Parathyroid adenoma (tissue), 2 donors: ENCODE results near the gene CTDP1.

Experiments
- H2AFZ ChIP-seq: fragments of 300-600 bp; sonication (generic); one replicate; pipeline ENCODE4 v1.7.0; 2017; ENCODE audit warnings: antibody characterized with exemption, mild to moderate bottlenecking
- H3K27ac ChIP-seq: fragments of 300-600 bp; sonication (generic); one replicate; pipeline ENCODE4 v1.7.0; 2017
- H3K27me3 ChIP-seq: fragments of 300-600 bp; sonication (generic); one replicate; pipeline ENCODE4 v1.7.0; 2017; ENCODE audit warnings: low read length; ENCODE audit not compliant: control insufficient read depth, insufficient read depth
- H3K36me3 ChIP-seq: fragments of 300-600 bp; sonication (generic); one replicate; pipeline ENCODE4 v1.7.0; 2017; ENCODE audit warnings: low read length; ENCODE audit not compliant: control insufficient read depth, insufficient read depth
- H3K4me1 ChIP-seq: fragments of 300-600 bp; sonication (generic); one replicate; pipeline ENCODE4 v1.7.0; 2017; ENCODE audit warnings: control low read depth
- H3K4me2 ChIP-seq: fragments of 300-600 bp; sonication (generic); one replicate; pipeline ENCODE4 v1.7.0; 2017; ENCODE audit warnings: low read length
- H3K4me3 ChIP-seq: fragments of 300-600 bp; sonication (generic); one replicate; pipeline ENCODE4 v1.7.0; 2017; ENCODE audit warnings: low read depth, low read length
- H3K79me2 ChIP-seq: fragments of 300-600 bp; sonication (generic); one replicate; pipeline ENCODE4 v1.7.0; 2017; ENCODE audit warnings: control low read depth
- H3K9ac ChIP-seq: fragments of 300-600 bp; sonication (generic); one replicate; pipeline ENCODE4 v1.7.0; 2017; ENCODE audit warnings: mild to moderate bottlenecking
- H3K9me3 ChIP-seq: fragments of 300-600 bp; sonication (generic); one replicate; pipeline ENCODE4 v1.7.0; 2017; ENCODE audit warnings: low read length; ENCODE audit not compliant: control insufficient read depth
- CTCF ChIP-seq: fragments of 300-600 bp; sonication (generic); IDR thresholded peaks from one replicate; pipeline ENCODE4 v1.7.0; 2017; ENCODE audit warnings: antibody characterized with exemption, mild to moderate bottlenecking
- donor health status: primary hyperparathyroidism.

The CTDP1 gene

DNA sequence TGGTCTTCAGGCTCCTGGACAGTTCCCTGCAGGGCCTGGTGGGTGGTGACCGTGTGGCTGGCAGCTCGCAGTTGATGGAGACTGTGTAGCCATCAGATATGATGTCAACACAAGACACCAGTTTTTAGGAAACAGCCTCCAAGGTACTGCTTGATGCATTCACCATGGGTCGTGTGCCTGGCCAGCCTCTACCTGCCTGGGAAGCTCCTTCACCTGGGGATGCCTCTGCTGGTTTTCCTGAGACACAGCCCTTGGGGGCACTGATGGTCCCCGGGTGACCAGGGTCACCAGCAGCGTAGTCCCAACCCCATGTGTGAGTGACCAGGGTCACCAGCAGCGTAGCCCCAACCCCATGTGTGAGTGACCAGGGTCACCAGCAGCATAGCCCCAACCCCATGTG is 84.5 kb downstream of the CTDP1 start:
- H3K9me3 ChIP-seq: no peaks in the 10 kb centered on the region
- no peak overlapping the region for H3K9ac ChIP-seq
- no peak for TF ChIP-seq CTCF
- H3K36me3 ChIP-seq: no peaks in the 10 kb centered on the region
- H3K27ac ChIP-seq: no peak overlapping the region
- no peaks in the 10 kb centered on the region for H3K79me2 ChIP-seq
- no peak overlapping the region for H3K4me2 ChIP-seq
- H3K4me1 ChIP-seq: no peaks in the 10 kb centered on the region
- H2AFZ ChIP-seq: no peak overlapping the region
- H3K27me3 ChIP-seq: no peaks in the 10 kb centered on the region
- no peak overlapping the region for H3K4me3 ChIP-seq

- H3K79me2 ChIP-seq: no peaks in the 10 kb centered on the region
- H3K27me3 ChIP-seq: no peaks in the 10 kb centered on the region
- H3K9me3 ChIP-seq: no peaks in the 10 kb centered on the region
- no peaks in the 10 kb centered on the region for H3K4me1 ChIP-seq
- H3K4me3 ChIP-seq: no peak overlapping the region
- H3K9ac ChIP-seq: no peak overlapping the region
- no peak for TF ChIP-seq CTCF
- no peaks in the 10 kb centered on the region for H3K36me3 ChIP-seq
- H2AFZ ChIP-seq: no peak overlapping the region
- H3K27ac ChIP-seq: no peak overlapping the region
- no peak overlapping the region for H3K4me2 ChIP-seq
Observed at GRCh38 chr18:79765491-79766245, 86.1 kb downstream of the CTDP1 start.

GRCh38 chr18:79766308-79766707 is 86.7 kb downstream of the CTDP1 start:
- H3K4me2 ChIP-seq: no peak overlapping the region

GRCh38 chr18:79768745-79769144 is 89.1 kb downstream of the CTDP1 start:
- no peak overlapping the region for H3K9ac ChIP-seq
- no peak overlapping the region for H2AFZ ChIP-seq
- no peak overlapping the region for H3K4me2 ChIP-seq
- H3K79me2 ChIP-seq: no peaks in the 10 kb centered on the region
- H3K27me3 ChIP-seq: no peaks in the 10 kb centered on the region
- no peaks in the 10 kb centered on the region for H3K4me1 ChIP-seq
- H3K9me3 ChIP-seq: no peaks in the 10 kb centered on the region
- no peak for TF ChIP-seq CTCF
- no peak overlapping the region for H3K27ac ChIP-seq
- no peaks in the 10 kb centered on the region for H3K36me3 ChIP-seq
- no peak overlapping the region for H3K4me3 ChIP-seq

More at GRCh38 chr18:79766308-79766707, 86.7 kb downstream of the CTDP1 start:
- no peak for TF ChIP-seq CTCF
- Histone ChIP-seq H3K27ac (no peak overlapping the region), H3K4me3 (no peak overlapping the region), H3K4me1 (no peaks in the 10 kb centered on the region), H3K27me3 (no peaks in the 10 kb centered on the region), H2AFZ (no peak overlapping the region), H3K36me3 (no peaks in the 10 kb centered on the region), H3K9me3 (no peaks in the 10 kb centered on the region), H3K79me2 (no peaks in the 10 kb centered on the region), H3K9ac (no peak overlapping the region)
